SH-SY5Y (cell line): ENCODE results near the gene PABPC3.

Source experiments
- GATA2 ChIP-seq: IDR thresholded peaks from 2 replicates; pipeline ENCODE4 v1.6.1; 2011; ENCODE audit warnings: mild to moderate bottlenecking, low read depth, low read length
- GATA3 ChIP-seq: IDR thresholded peaks from 2 replicates; pipeline ENCODE4 v1.6.1; 2011; ENCODE audit warnings: low read depth, mild to moderate bottlenecking, low read length, moderate library complexity

The PABPC3 gene

GRCh38 chr13:25095851-25096453 is at the start of gene PABPC3:
Gene PABPC3, plus strand, starts transcription at chr13:25096136. Its CDS starts 63 bp downstream, at chr13:25096199.
- TF ChIP-seq GATA2, result no peak
- TF ChIP-seq GATA3, result no peak

- TF ChIP-seq GATA2 (no peak), GATA3 (no peak)
These were observed 49.5 kb upstream of the PABPC3 start for GRCh38 chr13:25046274-25046984.

- TF ChIP-seq GATA2 (no peak), GATA3 (no peak)
These were observed 48.9 kb upstream of the PABPC3 start for GRCh38 chr13:25046985-25047511.

- TF ChIP-seq GATA3 (no peak), GATA2 (no peak)
These were observed 44.9 kb upstream of the PABPC3 start for GRCh38 chr13:25051065-25051464.

- TF ChIP-seq GATA3 (no peak), GATA2 (no peak)
These were observed 36.8 kb upstream of the PABPC3 start for GRCh38 chr13:25059166-25059565.

- no peak for TF ChIP-seq GATA3
- no peak for TF ChIP-seq GATA2
These were observed 36.0 kb upstream of the PABPC3 start for GRCh38 chr13:25059958-25060357.

- TF ChIP-seq GATA2 (no peak), GATA3 (no peak)
These were observed 33.5 kb upstream of the PABPC3 start for GRCh38 chr13:25062479-25062878.

- TF ChIP-seq GATA2 (no peak), GATA3 (no peak)
These were observed 31.5 kb upstream of the PABPC3 start for GRCh38 chr13:25064396-25064795.

- TF ChIP-seq GATA2 (no peak), GATA3 (no peak)
These were observed 29.8 kb upstream of the PABPC3 start for GRCh38 chr13:25065974-25066770.

- no peak for TF ChIP-seq GATA2
- no peak for TF ChIP-seq GATA3
These were observed 28.9 kb upstream of the PABPC3 start for GRCh38 chr13:25067064-25067463.

GRCh38 chr13:25068810-25069209 is 27.1 kb upstream of the PABPC3 start:
- TF ChIP-seq GATA3 (no peak), GATA2 (no peak)

- no peak for TF ChIP-seq GATA3
- no peak for TF ChIP-seq GATA2
These were observed 26.7 kb upstream of the PABPC3 start for GRCh38 chr13:25069236-25069635.

GRCh38 chr13:25069911-25070310 is 26.0 kb upstream of the PABPC3 start:
- TF ChIP-seq GATA3 (no peak), GATA2 (no peak)

- TF ChIP-seq GATA3, result no peak
- no peak for TF ChIP-seq GATA2
These were observed 15.2 kb upstream of the PABPC3 start for GRCh38 chr13:25080773-25081172.
